Renal cortical epithelial cell (primary cell): ENCODE measurements around the gene PRDM16. TPM values are rescaled to one million over a fixed set of nuclear protein-coding genes. Genes with fewer than 3 reads are reported as not detected.

ENCODE experiments used
- DNase-seq: peaks from one replicate; pipeline ENCODE4 v3.0.0-alpha.2; 2011; ENCODE audit warnings: low read depth
- total RNA-seq: library from RNA; depleted of rRNA; stranded (reverse); fragments of >200 nt; gene quantifications from 2 replicates; pipeline ENCODE4 v1.2.3, GENCODE V29; 2014

Gene PRDM16
- total RNA-seq, 1 donor from 2014 or later, result 0.94 TPM

GRCh38 chr1:3206696-3207095, 137.7 kb downstream of the PRDM16 start:
- no peak for DNase-seq

DNA sequence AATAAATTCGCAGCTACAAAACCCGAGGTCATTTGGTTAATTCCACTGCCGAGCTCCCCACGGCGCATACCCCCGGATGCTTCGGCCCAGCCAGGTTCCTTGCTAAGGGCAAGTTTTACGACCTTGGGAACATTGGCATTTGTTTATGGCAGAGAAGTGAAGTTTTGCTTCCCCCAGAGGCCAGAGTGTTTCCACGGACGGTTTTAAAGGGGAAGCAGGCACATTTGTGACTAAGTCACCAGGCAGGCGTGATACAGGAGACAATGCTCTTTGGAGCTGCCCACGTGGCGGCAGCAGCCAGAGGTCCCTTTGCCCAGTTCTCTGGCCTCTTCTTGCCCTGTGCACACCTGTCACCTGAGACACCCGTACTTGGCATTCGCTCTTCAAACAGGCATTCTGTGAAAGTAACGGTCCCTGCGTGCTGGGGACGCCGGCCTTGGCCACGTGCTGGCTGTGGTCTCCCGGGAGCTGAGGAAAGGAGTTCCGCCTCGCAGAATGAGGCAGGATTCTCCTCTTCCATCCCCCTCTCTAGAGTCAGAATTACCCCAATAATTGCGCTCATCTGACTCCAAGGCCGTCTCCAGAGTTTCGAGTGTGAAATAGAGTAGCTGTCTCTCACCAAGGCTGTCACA, 138.3 kb downstream of the PRDM16 start:
- DNase-seq, result peak; percentile 29

DNA sequence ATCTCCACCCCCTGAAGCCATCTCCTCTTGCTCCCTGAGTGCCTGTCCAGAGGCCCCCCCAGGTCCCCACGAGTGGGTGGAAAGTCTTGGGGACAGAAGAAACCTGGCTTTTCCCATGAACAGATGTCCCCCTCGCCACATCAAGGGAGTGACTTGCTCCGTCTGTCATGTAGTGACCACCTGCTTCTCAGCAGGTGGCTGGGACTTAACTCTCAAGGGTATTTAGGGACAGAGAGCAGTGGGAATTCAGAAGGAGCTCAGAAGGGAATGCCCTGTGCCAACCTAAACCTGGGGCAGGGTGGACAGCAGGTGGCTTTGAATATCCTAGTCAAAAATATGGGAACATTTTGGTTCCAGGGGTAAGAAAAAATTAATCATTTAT, 139.8 kb downstream of the PRDM16 start:
- DNase-seq, result no peak

GRCh38 chr1:3209201-3209600, 140.2 kb downstream of the PRDM16 start:
- DNase-seq, result no peak

GRCh38 chr1:3211582-3212375, 142.8 kb downstream of the PRDM16 start:
- DNase-seq, result no peak

GRCh38 chr1:3212453-3213355, 143.7 kb downstream of the PRDM16 start:
- DNase-seq, result no peak

GRCh38 chr1:3213730-3214129, 144.7 kb downstream of the PRDM16 start:
- DNase-seq, result peak; percentile 52

- no peak for DNase-seq
Observed at GRCh38 chr1:3215198-3216014, 146.4 kb downstream of the PRDM16 start.

- no peak for DNase-seq
Observed at GRCh38 chr1:3216015-3216391, 147.0 kb downstream of the PRDM16 start.

- no peak for DNase-seq
Observed at GRCh38 chr1:3217181-3217641, 148.2 kb downstream of the PRDM16 start.

DNA sequence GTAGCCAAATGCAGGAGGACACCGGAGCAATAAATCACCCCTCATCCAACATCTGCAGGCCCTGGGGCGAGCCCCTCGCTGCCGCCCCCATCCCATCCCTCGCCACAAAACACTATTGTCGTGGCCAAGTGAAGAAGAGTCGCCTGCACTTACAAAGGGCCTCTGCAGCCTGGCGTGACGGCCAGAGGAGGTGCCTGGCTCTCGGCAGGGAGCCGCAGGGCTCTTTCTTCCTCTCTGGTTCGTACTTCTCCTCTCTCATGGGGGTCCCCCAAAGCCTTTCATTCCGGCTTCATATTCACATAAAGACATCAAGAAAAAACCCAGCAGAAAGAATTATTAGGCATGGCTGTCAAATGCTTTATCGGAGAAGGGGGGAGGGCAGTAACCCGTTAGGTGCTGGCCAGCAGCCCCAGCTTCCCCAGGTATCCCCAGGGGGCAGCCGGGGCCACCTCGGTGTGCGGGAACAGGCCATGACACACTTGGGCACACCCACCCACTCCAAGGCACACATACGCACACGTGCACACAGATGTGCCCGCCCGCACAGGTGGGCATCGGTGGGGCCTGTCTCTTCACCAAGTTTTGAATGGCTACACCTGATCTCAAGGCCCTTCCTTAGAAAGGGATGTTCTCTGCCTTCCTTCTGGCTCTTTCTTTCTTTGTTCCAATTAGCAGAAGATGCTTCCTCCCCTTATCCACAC, 149.1 kb downstream of the PRDM16 start:
- DNase-seq, result no peak

- DNase-seq, result peak; percentile 63
Observed at GRCh38 chr1:3219005-3219790, 150.2 kb downstream of the PRDM16 start.

DNA sequence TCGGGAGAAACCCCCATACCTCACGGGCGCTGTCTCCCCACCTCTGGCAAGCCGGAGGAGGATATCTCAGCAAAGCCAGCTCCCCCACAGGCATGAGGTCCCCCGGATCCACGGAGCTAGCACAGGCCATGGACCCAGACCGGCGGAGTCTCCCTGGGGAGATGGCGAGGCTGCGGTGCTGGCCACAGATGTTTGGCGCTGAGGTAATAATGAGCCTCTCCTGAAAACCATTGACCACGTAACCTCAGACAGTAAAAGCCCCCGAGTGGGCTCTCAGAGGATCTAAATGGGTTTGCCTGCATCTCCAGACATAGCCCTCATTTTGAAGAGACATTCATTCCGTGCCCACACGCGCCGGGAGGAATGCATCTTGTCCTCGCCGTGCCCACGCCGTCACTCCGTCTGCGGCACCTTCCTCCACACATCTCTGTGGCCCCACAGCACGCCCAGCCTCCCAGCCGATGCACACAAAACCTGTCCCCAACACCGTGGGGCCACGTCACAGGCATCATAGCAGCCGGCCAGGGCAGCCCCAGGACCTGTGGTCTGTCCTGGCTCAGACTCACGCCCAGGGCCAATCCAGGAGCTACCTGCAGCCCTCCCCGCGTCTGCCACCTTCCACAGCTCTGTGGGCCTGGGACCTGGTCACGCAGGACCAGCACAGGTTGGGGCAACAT, 150.9 kb downstream of the PRDM16 start:
- DNase-seq, result no peak

DNA sequence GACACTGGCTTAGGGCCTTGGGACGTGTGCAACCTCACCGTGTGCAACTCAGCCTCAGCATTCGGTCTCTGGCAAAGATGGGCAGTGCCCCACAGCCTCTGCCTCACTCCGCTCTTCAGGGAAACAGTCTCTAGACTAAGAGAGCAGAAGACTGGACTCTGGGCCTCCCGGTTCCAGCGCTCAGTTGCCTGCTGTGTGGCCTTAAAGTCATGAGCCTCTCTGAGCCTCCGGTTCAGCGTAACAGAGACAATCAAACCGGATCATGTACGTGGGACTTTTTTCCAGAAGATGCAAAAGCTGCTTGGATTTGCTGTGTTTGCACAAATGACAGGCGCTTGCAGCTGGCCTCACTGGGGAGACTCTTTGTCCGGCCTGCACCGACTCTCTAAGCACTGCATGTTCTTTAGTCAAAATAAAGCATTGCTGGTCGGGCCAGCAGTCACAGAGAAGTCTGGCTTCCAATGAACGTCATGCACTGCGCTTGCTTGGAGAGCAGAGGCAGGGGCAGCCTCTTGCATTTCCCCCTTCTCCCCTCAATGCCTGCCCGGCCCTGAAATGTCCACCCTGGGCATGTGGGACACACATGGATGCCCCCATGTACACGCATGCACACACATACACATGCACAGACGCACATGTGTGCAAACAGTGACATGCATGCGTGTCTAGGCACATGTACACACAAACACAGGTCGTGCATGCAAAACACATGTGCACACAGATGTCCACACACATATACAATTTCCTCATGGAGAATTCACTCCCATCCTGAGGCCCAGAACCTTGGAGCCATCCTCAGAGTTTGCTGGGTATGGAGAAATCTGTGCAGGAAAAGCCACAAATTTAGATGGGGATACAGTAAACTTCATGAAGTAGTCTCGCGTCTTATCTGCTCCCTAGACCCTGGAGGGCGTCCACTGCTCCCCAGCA, 152.4 kb downstream of the PRDM16 start:
- DNase-seq, result no peak

DNA sequence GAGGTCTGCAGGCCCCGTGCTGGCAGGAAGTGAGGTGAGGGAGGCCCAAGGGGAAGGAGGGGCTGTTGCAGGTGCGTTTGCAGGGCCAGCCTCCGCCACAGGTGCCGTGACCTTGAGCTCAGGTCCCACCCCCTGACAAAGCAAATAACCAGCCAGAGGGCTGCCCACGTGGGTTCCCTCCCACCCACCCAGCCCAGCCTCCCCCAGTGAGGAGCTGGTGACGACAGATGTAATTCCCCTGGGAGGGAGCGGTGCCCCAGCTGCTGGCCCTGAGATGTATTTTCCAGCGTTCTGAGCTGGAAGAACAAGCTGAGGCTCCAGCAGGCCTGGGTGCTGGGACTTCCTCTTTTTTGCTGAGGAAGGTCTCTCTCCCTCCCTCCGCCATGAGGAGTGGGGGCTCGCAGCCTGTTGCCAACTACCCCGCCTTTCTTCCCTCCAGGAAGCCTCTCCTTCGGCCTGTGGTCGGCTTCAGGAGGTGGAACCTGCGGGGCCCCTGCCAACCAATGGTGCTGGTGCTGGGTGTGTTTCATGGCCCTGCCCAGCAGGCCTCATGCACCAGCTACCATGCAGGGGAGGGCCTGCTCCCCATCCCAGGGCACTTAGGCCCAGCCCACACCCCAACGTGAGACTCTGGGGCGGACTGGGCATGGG, 153.2 kb downstream of the PRDM16 start:
- no peak for DNase-seq

- DNase-seq, result no peak
Observed at GRCh38 chr1:3225661-3226060, 156.7 kb downstream of the PRDM16 start.

DNA sequence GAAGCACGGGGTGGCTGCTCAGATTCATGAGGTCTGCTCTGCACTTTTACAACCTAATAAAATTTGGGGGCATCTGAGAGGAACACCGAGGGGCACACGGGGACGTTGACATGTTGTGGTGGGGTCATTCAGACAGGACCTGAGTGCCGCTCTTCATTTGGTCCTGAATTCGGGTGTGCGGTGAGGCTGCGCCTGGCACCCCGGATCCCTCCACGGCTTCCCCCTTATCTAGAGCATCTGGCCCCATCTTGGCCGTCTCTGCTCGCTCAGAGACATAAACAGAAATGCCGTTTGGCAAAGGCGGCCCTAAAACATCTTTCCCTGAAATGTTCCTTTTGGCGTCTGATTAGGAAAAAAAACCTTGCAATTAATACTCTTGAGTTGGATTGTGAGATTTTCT, 157.2 kb downstream of the PRDM16 start:
- no peak for DNase-seq
